Measurements from ENCODE around the gene PARD6G. TPM values are rescaled to one million over a fixed set of nuclear protein-coding genes. Genes with fewer than 3 reads are reported as not detected.

The PARD6G gene
- total and polyA plus RNA-seq, 2 of the 13 experiments (the other 11 are each of a cell fraction or from before 2014, with no cell fraction given), result 3.6 to 7.4 TPM

DNA sequence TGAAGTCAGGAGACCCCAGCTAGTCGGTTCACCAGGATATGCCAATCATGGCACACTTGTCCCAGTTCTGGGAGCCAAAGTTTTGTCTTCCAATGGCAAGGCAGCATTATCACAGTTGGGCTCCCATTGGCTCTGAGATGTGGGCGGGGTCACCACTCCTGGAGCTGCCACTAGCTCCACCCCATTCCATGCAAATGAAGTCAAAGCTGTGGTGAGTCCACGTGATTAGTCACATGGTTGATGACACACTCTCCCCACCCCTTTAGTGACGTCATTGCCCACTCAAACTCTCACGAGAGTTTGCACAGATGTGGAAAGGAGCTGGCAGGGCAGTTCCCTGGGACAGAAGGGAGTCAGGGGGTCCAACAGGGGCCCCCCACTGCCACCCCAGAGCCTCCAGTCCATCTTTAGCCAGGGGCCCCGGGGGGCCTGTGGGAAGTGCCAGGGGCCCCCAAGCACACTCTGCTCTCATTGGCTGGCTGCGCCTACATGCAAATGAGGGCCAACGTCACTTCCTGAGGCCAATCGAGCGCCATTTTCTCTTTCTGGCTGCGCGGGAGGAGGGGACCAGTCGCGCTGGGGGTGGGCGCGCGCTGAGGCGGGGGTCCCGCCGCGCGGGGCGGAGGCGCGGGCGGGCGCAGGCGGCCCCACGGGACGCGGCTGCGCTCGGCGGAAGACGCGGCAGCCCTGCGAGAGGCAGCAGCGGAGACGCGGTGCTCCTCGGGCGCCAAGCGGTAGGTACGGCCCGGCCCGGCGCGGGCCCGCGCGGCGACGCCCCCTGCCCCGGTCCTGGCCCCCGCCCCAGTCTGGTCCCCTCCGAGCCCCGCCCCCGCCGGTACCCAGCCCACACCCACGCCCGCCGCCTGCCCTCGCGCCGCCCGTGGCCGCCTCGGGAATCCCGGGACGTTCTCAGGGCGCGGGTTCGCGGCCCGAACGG, 138.3 kb downstream of the PARD6G start, which contains the start of gene ADNP2 (continued):
- TF ChIP-seq, protein P1, sequence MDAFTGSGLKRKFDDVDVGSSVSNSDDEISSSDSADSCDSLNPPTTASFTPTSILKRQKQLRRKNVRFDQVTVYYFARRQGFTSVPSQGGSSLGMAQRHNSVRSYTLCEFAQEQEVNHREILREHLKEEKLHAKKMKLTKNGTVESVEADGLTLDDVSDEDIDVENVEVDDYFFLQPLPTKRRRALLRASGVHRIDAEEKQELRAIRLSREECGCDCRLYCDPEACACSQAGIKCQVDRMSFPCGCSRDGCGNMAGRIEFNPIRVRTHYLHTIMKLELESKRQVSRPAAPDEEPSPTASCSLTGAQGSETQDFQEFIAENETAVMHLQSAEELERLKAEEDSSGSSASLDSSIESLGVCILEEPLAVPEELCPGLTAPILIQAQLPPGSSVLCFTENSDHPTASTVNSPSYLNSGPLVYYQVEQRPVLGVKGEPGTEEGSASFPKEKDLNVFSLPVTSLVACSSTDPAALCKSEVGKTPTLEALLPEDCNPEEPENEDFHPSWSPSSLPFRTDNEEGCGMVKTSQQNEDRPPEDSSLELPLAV (CRISPR knock-in tag; conservative IDR thresholded peaks at IDR 0.05; ENCODE audit: low read depth), result no peak
- TF ChIP-seq, protein P2, sequence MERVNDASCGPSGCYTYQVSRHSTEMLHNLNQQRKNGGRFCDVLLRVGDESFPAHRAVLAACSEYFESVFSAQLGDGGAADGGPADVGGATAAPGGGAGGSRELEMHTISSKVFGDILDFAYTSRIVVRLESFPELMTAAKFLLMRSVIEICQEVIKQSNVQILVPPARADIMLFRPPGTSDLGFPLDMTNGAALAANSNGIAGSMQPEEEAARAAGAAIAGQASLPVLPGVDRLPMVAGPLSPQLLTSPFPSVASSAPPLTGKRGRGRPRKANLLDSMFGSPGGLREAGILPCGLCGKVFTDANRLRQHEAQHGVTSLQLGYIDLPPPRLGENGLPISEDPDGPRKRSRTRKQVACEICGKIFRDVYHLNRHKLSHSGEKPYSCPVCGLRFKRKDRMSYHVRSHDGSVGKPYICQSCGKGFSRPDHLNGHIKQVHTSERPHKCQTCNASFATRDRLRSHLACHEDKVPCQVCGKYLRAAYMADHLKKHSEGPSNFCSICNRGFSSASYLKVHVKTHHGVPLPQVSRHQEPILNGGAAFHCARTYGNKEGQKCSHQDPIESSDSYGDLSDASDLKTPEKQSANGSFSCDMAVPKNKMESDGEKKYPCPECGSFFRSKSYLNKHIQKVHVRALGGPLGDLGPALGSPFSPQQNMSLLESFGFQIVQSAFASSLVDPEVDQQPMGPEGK (CRISPR knock-in tag; IDR thresholded peaks at IDR 0.05), result peak; percentile 86
- TF ChIP-seq RBM39 (IDR thresholded peaks at IDR 0.05; ENCODE audit: low read depth, low read length, poor library complexity, severe bottlenecking) (no peak), ZMYM4 (CRISPR knock-in tag; IDR thresholded peaks at IDR 0.05) (peak; percentile 86), ZNF224 (CRISPR knock-in tag; IDR thresholded peaks at IDR 0.05) (no peak), GATAD1 (CRISPR knock-in tag; IDR thresholded peaks at IDR 0.05) (peak; percentile 68), HNRNPK (IDR thresholded peaks at IDR 0.05; ENCODE audit: low read depth, low read length, poor library complexity, severe bottlenecking) (no peak), ZNF256 (CRISPR knock-in tag; conservative IDR thresholded peaks at IDR 0.05) (0 out of 2 replicates have a peak, but pooled peaks have one; percentile 44), RAD51 (IDR thresholded peaks at IDR 0.05; ENCODE audit: borderline replicate concordance) (peak; percentile 96), ZNF121 (CRISPR knock-in tag; IDR thresholded peaks at IDR 0.05) (no peak), XRCC5 (optimal IDR thresholded peaks at IDR 0.05; ENCODE audit: low read length) (no peak), NR1H2 (CRISPR knock-in tag; IDR thresholded peaks at IDR 0.05; ENCODE audit: borderline replicate concordance, low read depth) (no peak), ZSCAN31 (CRISPR knock-in tag; IDR thresholded peaks at IDR 0.05; ENCODE audit: low read depth) (no peak), GTF3A (CRISPR knock-in tag; conservative IDR thresholded peaks at IDR 0.05) (no peak), HNRNPUL1 (IDR thresholded peaks at IDR 0.05; ENCODE audit: low read depth, low read length) (no peak), POLR2A (IDR thresholded peaks at IDR 0.05; ENCODE audit: insufficient read depth in 1 of 2, low read depth in 2 of 2, low read length in 2 of 2) (peak; percentile 57 to 63; a peak in 3 of 4 replicates), LCORL (IDR thresholded peaks at IDR 0.05) (no peak), LCORL (CRISPR knock-in tag; IDR thresholded peaks at IDR 0.05) (no peak), SOX6 (IDR thresholded peaks at IDR 0.05) (no peak), SOX6 (CRISPR knock-in tag; IDR thresholded peaks at IDR 0.05) (no peak), ZNF713 (CRISPR knock-in tag; IDR thresholded peaks at IDR 0.05) (no peak), HNRNPL (IDR thresholded peaks at IDR 0.05; ENCODE audit: low read depth, low read length) (0 out of 2 replicates have a peak, but pooled peaks have one; percentile 38), ZNF292 (CRISPR knock-in tag; IDR thresholded peaks at IDR 0.05; ENCODE audit: borderline replicate concordance, low read depth) (no peak), RNF2 (conservative IDR thresholded peaks at IDR 0.05; ENCODE audit: low read depth) (no peak), ZNF235 (CRISPR knock-in tag; IDR thresholded peaks at IDR 0.05; ENCODE audit: borderline replicate concordance) (no peak)
- TF ChIP-seq, protein P3, sequence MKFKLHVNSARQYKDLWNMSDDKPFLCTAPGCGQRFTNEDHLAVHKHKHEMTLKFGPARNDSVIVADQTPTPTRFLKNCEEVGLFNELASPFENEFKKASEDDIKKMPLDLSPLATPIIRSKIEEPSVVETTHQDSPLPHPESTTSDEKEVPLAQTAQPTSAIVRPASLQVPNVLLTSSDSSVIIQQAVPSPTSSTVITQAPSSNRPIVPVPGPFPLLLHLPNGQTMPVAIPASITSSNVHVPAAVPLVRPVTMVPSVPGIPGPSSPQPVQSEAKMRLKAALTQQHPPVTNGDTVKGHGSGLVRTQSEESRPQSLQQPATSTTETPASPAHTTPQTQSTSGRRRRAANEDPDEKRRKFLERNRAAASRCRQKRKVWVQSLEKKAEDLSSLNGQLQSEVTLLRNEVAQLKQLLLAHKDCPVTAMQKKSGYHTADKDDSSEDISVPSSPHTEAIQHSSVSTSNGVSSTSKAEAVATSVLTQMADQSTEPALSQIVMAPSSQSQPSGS (CRISPR knock-in tag; IDR thresholded peaks at IDR 0.05), result peak; percentile 96

Measured in HepG2 (cell line).